ENCODE data around the gene CPNE6. TPM values are rescaled to one million over a fixed set of nuclear protein-coding genes. Genes with fewer than 3 reads are reported as not detected.

The CPNE6 gene
- total and polyA plus RNA-seq, 2 of the 13 experiments (the other 11 are each of a cell fraction or from before 2014, with no cell fraction given), result not detected

DNA sequence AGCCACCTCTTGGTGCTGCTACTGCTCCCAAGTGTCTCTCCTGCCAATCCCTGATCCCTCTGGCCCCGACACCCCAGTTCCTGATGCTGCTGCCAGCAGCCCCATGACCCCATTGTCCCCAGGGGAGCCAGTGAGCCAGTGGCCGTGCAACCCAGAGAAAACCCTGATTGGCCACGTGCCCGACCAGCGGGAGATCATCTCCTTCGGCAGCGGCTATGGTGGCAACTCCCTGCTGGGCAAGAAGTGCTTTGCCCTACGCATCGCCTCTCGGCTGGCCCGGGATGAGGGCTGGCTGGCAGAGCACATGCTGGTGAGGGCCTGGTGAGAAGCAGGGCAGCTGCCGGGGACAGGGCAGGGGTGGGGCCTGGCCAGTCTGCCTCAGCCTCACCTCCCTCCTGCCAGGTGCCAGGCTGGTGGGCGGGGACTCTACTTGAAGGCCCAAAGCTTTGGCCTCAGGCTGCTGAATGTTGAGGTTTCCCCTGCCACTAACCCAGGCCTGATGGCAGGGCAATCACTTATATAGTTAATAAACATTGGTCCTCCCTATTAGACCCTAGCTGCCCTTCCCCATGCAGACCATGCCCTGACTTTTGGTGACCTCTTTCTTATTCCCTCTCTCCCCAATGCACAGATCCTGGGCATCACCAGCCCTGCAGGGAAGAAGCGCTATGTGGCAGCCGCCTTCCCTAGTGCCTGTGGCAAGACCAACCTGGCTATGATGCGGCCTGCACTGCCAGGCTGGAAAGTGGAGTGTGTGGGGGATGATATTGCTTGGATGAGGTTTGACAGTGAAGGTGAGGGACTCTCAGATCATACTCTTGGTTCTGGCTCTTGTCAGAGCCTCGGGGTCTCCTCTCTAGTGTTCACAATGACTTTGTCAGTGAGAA, 27.8 kb downstream of the CPNE6 start (continued):
- TF ChIP-seq, protein P1, sequence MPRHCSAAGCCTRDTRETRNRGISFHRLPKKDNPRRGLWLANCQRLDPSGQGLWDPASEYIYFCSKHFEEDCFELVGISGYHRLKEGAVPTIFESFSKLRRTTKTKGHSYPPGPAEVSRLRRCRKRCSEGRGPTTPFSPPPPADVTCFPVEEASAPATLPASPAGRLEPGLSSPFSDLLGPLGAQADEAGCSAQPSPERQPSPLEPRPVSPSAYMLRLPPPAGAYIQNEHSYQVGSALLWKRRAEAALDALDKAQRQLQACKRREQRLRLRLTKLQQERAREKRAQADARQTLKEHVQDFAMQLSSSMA (CRISPR knock-in tag; IDR thresholded peaks at IDR 0.05), result 0 out of 2 replicates have a peak, but pooled peaks have one; percentile 2
- TF ChIP-seq ZFX (CRISPR knock-in tag; IDR thresholded peaks at IDR 0.05; ENCODE audit: low read depth) (no peak), MYC (CRISPR knock-in tag; IDR thresholded peaks at IDR 0.05; ENCODE audit: borderline replicate concordance) (0 out of 2 replicates have a peak, but pooled peaks have one; percentile 35), ZNF816 (CRISPR knock-in tag; IDR thresholded peaks at IDR 0.05; ENCODE audit: borderline replicate concordance) (no peak), ZNF251 (CRISPR knock-in tag; IDR thresholded peaks at IDR 0.05) (no peak), ZNF460 (CRISPR knock-in tag; IDR thresholded peaks at IDR 0.05; ENCODE audit: borderline replicate concordance) (no peak), ZNF768 (CRISPR knock-in tag; IDR thresholded peaks at IDR 0.05) (peak; percentile 35; the same call in 1 of the 2 replicates), SP1 (IDR thresholded peaks at IDR 0.05) (no peak), SP1 (CRISPR knock-in tag; IDR thresholded peaks at IDR 0.05) (no peak), KDM4B (CRISPR knock-in tag; IDR thresholded peaks at IDR 0.05) (peak; percentile 8; the same call in 1 of the 2 replicates), ZNF619 (CRISPR knock-in tag; IDR thresholded peaks at IDR 0.05) (0 out of 2 replicates have a peak, but pooled peaks have one; percentile 8), BRD4 (CRISPR knock-in tag; IDR thresholded peaks at IDR 0.05) (no peak), HOXA3 (CRISPR knock-in tag; IDR thresholded peaks at IDR 0.05) (no peak)
- TF ChIP-seq, protein P2, sequence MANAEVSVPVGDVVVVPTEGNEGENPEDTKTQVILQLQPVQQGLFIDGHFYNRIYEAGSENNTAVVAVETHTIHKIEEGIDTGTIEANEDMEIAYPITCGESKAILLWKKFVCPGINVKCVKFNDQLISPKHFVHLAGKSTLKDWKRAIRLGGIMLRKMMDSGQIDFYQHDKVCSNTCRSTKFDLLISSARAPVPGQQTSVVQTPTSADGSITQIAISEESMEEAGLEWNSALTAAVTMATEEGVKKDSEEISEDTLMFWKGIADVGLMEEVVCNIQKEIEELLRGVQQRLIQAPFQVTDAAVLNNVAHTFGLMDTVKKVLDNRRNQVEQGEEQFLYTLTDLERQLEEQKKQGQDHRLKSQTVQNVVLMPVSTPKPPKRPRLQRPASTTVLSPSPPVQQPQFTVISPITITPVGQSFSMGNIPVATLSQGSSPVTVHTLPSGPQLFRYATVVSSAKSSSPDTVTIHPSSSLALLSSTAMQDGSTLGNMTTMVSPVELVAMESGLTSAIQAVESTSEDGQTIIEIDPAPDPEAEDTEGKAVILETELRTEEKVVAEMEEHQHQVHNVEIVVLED (CRISPR knock-in tag; IDR thresholded peaks at IDR 0.05; ENCODE audit: borderline replicate concordance), result no peak
- TF ChIP-seq, protein P3, sequence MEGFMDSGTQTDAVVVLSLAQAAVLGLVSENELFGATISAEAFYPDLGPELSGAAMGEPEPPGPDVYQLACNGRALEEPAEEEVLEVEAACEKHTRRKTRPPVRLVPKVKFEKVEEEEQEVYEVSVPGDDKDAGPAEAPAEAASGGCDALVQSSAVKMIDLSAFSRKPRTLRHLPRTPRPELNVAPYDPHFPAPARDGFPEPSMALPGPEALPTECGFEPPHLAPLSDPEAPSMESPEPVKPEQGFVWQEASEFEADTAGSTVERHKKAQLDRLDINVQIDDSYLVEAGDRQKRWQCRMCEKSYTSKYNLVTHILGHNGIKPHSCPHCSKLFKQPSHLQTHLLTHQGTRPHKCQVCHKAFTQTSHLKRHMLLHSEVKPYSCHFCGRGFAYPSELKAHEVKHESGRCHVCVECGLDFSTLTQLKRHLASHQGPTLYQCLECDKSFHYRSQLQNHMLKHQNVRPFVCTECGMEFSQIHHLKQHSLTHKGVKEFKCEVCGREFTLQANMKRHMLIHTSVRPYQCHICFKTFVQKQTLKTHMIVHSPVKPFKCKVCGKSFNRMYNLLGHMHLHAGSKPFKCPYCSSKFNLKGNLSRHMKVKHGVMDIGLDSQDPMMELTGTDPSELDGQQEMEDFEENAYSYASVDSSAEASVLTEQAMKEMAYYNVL (CRISPR knock-in tag; IDR thresholded peaks at IDR 0.05; ENCODE audit: borderline replicate concordance), result peak; percentile 35; the same call in 1 of the 2 replicates
- TF ChIP-seq, protein P4, sequence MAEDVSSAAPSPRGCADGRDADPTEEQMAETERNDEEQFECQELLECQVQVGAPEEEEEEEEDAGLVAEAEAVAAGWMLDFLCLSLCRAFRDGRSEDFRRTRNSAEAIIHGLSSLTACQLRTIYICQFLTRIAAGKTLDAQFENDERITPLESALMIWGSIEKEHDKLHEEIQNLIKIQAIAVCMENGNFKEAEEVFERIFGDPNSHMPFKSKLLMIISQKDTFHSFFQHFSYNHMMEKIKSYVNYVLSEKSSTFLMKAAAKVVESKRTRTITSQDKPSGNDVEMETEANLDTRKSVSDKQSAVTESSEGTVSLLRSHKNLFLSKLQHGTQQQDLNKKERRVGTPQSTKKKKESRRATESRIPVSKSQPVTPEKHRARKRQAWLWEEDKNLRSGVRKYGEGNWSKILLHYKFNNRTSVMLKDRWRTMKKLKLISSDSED (CRISPR knock-in tag; IDR thresholded peaks at IDR 0.05), result no peak
- TF ChIP-seq, protein P5, sequence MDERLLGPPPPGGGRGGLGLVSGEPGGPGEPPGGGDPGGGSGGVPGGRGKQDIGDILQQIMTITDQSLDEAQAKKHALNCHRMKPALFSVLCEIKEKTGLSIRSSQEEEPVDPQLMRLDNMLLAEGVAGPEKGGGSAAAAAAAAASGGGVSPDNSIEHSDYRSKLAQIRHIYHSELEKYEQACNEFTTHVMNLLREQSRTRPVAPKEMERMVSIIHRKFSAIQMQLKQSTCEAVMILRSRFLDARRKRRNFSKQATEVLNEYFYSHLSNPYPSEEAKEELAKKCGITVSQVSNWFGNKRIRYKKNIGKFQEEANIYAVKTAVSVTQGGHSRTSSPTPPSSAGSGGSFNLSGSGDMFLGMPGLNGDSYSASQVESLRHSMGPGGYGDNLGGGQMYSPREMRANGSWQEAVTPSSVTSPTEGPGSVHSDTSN (CRISPR knock-in tag; IDR thresholded peaks at IDR 0.05), result no peak
- TF ChIP-seq, protein P6, sequence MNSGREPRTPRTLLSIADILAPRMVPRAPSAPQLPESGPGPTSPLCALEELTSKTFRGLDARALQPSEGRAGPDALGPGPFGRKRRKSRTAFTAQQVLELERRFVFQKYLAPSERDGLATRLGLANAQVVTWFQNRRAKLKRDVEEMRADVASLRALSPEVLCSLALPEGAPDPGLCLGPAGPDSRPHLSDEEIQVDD (CRISPR knock-in tag; IDR thresholded peaks at IDR 0.05; ENCODE audit: borderline replicate concordance), result 0 out of 2 replicates have a peak, but pooled peaks have one; percentile 39
- TF ChIP-seq, protein P7, sequence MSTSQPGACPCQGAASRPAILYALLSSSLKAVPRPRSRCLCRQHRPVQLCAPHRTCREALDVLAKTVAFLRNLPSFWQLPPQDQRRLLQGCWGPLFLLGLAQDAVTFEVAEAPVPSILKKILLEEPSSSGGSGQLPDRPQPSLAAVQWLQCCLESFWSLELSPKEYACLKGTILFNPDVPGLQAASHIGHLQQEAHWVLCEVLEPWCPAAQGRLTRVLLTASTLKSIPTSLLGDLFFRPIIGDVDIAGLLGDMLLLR (CRISPR knock-in tag; IDR thresholded peaks at IDR 0.05), result peak; percentile 81; the same call in 1 of the 2 replicates

Measured in HepG2 (cell line).